NCI-H128 (cell line): ENCODE results near the gene THBS4.

ENCODE experiments used
- DNase-seq: peaks from one replicate; lab custom pipeline; 2025; ENCODE audit not compliant: unreplicated experiment; lab: John Stamatoyannopoulos, UW

Gene THBS4

GRCh38 chr5:80043187-80043586 is 8.0 kb downstream of the THBS4 start:
- no peak for DNase-seq

DNA sequence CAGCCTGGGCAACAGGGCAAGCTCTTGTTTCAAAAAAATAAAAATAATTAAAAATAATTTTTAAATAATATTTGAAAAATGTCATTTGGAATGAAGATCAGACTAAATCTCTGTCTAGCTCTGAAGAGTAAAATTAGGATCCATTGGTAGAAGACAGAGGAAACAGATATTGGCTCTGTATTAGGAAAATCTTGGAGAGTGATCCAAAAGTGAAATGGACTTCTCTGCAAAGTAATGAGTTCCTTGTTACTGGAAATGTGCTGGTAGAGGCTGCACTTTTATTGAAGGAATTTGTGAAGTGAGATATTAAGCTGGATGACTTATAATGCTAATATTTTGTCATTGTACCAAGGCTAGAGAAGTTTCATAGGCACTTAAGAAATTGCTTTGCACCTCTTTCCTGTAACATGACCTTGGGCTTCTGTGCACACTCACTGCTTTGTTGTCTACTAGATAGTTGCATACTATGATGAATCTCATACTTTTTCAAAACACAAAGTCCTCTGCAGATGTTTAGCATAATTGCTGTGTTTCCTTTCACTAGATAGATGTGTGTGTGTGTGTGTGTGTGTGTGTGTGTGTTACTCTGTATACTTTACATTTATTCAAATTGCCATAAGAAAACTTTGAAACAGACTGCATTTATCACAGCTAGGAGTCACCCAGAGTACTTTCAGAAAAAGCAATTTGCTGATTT is 13.1 kb downstream of the THBS4 start:
- DNase-seq, result no peak

DNA sequence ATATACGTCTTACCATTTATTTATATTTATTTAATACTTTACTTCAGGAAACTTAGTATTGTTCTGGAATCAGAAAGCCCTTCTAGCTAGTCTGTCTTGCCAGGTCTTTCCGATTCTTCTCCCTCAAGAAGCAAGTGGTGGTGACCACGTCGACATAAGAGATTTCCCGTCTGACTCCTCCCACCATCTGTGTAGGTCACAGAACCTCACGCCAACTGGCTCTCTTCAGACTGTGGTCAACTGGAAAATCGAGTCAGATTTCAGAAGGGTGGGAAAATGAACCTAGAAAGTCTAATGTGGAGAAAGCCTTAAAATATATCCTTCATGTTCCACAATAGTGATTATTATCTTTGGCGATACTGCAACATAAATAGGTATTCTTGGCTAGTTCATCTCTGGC is 17.3 kb downstream of the THBS4 start:
- no peak for DNase-seq

DNA sequence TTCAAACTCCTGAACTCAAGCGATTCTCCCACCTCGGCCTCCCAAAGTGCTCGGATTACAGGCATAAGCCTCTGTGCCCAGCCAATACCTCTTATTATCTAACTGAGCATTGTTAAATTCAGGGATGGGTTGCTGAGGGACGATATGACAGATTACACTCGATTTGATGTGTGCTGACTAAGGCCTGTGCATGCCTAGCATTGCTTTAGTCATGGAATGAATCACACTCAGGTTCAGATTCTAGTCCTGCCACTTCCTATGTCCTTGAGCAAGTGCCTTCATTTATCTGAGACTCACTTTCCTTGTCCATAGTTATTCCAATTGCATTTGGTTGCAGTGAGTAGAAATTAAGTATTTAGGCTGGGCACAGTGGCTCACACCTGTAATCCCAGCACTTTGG is 19.5 kb downstream of the THBS4 start:
- no peak for DNase-seq

GRCh38 chr5:80055491-80056170 is 20.5 kb downstream of the THBS4 start:
- peak; percentile 76 for DNase-seq

GRCh38 chr5:80057099-80057498 is 22.0 kb downstream of the THBS4 start:
- no peak for DNase-seq

- DNase-seq, result no peak
These were observed 22.8 kb downstream of the THBS4 start for GRCh38 chr5:80057921-80058320.

DNA sequence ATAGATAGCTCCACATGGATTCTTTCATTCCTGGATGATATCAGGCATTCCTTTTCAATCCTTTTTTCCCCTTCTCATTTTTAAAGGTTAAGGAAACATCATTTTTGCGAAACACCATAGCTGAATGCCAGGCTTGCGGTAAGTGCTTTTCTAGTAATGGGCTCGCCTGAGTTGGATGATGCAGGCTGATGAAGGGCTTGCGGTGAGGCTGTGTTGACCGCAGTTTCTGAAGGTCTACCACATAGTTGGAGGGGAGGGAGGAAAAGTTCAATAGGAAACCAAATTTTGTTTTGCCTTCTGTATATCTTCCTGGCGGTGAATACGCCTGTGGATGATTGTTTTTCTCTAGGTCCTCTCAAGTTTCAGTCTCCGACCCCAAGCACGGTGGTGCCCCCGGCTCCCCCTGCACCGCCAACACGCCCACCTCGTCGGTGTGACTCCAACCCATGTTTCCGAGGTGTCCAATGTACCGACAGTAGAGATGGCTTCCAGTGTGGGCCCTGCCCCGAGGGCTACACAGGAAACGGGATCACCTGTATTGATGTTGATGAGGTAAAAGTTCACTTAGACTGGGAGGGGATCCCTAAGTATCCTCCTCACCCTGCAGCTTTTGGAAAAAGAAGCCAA is 24.3 kb downstream of the THBS4 start:
- DNase-seq, result no peak

DNA sequence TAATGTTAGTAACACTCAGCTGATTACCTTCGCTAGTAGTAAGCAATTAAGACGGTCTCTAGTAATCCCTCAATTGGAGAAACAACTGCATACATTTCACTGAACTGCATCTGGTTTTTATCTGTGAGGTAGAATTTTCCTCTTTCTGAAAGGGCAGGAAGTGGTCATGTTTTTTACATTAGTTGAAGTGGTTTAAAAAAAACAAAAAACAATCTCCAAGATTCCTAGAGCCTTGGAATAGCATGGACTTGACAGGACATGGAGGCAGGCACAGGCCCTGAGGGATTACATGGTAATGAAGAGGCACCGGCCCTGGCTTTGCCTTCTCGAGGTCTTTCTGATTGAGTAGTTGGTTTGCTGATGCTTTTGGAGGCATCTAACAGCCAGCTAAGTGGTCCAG is 25.8 kb downstream of the THBS4 start:
- DNase-seq, result no peak

- no peak for DNase-seq
These were observed 26.4 kb downstream of the THBS4 start for GRCh38 chr5:80061547-80061946.

- no peak for DNase-seq
These were observed 29.0 kb downstream of the THBS4 start for GRCh38 chr5:80064124-80064523.

DNA sequence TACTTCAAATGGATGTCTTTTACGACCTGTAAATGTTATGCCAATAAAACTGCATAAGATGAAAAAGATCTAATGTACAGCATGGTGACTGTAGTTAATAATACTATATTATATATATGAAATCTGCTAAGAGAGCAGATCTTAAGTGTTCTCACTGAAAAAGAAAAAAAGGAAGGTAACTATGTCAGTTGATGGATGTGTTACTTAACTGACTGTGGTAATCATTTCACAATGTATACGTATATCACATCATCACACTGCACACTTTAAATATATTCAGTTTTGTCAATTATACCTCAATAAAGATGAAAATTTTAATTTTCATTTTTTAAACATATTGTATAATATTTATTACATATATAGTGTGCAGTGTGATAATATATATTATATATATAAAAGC is 31.9 kb downstream of the THBS4 start:
- no peak for DNase-seq

DNA sequence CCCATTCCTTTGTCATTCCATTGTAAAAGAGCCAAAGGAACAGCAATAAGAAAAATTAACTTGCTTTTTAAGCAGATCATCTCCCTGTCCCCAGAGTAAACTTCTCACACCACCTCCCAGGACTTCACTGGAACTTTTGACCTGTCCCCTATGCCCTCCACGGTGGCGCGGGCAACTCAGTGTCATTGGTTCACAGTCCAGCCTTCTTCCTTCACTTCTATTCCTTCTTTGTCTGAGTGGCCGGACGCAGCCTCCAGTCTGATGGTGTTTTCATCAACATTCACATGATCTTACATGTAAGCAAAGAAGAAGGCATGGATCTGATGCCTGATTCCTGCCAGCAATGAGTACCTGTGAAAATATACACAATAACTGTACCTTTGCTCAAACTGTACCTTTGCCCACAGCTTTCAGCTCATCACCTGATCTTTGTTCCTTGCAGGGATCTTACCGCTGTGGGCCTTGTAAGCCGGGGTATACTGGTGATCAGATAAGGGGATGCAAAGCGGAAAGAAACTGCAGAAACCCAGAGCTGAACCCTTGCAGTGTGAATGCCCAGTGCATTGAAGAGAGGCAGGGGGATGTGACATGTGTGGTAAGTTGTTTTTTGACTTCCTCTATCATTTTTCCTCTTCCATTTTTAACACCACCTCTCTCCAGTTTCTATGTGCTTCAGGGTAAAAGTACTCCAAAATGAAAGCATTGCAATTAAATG is 32.5 kb downstream of the THBS4 start:
- DNase-seq, result no peak

GRCh38 chr5:80068246-80068636 is 33.1 kb downstream of the THBS4 start:
- DNase-seq, result no peak

DNA sequence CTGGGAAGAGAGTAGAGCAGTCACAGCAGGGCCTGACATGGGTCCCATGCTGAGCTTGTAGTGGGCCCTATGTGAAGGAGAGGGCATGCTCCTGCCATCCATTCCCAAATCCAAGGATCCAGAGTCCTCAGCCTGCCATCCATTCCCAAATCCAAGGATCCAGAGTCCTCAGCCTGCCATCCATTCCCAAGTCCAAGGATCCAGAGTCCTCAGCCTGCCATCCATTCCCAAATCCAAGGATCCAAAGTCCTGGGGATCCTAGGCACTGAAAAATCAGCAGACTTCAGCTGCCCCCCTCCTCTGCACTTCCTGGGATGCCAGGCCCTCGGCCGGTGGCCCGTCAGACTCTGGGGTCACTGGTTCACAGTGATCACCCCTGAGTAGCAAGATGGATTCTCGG is 33.6 kb downstream of the THBS4 start:
- DNase-seq, result no peak

GRCh38 chr5:80069251-80069800 is 34.2 kb downstream of the THBS4 start:
- DNase-seq, result no peak

- no peak for DNase-seq
These were observed 34.8 kb downstream of the THBS4 start for GRCh38 chr5:80069918-80070318.

DNA sequence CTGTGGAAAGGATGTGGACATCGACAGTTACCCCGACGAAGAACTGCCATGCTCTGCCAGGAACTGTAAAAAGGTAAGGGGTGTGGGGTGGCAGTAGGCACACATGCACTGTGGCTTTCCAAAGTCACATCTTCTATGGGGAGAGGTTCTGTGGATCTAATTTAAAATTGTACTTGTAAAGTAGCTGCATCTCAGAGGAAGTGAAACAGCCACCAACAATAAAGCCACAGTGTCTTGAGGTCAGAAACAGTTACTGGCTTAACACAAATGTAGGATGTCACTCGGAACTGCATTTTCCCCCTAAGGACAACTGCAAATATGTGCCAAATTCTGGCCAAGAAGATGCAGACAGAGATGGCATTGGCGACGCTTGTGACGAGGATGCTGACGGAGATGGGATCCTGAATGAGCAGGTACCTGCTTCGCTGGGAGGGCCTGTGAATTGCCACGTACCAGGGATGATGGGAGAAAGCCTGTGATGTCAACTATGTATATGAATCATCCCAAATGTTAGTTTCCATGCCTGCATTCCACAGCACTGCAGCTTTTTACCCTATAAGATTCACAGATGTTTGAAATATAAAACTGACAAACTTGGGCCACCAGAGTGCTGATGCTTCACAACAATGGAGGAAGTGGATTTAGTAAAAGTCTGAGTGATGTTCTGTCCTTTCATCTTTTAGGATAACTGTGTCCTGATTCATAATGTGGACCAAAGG is 35.3 kb downstream of the THBS4 start:
- no peak for DNase-seq

GRCh38 chr5:80071510-80072021 is 36.4 kb downstream of the THBS4 start:
- no peak for DNase-seq
